Spleen (tissue), 7 donors: Measurements from ENCODE around the gene SV2B.

Source experiments
- POLR2A ChIP-seq, 3 donors: fragments of 450-650 bp; IDR thresholded peaks; one replicate each; pipeline ENCODE4 v1.5.1; 2017; ENCODE audit warnings: antibody characterized with exemption in 3 of 3, mild to moderate bottlenecking in 1 of 3
- POLR2AphosphoS5 ChIP-seq, 3 donors: sonication (generic); formaldehyde crosslinking; IDR thresholded peaks; one replicate each; pipeline ENCODE4 v1.5.1; 2017; ENCODE audit warnings: antibody characterized with exemption in 3 of 3
- TF ChIP-seq, protein P1 (sequence below), 11 experiments: fragments of 200-600 bp in 7 of 11; fragments of 450-650 bp in 4 of 11; sonication (generic) in 4 of 11; IDR thresholded peaks in 8 of 11; conservative IDR thresholded peaks in 3 of 11; 1 replicate in 7 of 11; 2 replicates in 4 of 11; pipeline versions ENCODE4 v1.4.0 to v1.8.0; 2016 to 2021; ENCODE audit warnings: antibody characterized with exemption in 11 of 11, inconsistent platforms in 4 of 11, mild to moderate bottlenecking in 1 of 11
- donor health status: DM: no; HTN: no; CAD: no; lungs with moderate emphysema.
- donor health status: DM: no; HTN: no; CAD: no.
- donor health status: DM: no; HTN: no; CAD: no.

DNA sequence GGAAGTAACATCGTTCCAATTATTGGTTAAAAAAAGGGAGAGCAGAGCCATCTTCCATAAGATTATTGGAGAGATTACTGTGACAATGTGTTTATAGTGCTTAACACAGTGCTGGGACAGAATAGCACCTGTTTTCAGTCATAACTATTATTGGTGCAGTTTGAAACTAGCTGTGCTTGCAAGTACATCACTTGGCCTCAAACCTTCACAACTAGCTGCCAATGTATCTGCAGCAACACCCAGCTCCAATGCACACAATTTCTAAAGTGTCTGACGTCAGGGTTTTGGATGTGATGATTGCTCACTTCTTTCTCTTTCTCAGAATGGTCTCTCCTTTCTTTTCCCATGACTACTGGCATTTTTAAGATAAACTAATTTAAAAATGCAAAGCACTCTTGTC is 246.2 kb downstream of the SV2B start:
- no peak for TF ChIP-seq POLR2A (IDR thresholded peaks at IDR 0.05)
- TF ChIP-seq, protein P1, sequence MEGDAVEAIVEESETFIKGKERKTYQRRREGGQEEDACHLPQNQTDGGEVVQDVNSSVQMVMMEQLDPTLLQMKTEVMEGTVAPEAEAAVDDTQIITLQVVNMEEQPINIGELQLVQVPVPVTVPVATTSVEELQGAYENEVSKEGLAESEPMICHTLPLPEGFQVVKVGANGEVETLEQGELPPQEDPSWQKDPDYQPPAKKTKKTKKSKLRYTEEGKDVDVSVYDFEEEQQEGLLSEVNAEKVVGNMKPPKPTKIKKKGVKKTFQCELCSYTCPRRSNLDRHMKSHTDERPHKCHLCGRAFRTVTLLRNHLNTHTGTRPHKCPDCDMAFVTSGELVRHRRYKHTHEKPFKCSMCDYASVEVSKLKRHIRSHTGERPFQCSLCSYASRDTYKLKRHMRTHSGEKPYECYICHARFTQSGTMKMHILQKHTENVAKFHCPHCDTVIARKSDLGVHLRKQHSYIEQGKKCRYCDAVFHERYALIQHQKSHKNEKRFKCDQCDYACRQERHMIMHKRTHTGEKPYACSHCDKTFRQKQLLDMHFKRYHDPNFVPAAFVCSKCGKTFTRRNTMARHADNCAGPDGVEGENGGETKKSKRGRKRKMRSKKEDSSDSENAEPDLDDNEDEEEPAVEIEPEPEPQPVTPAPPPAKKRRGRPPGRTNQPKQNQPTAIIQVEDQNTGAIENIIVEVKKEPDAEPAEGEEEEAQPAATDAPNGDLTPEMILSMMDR (IDR thresholded peaks at IDR 0.05 in 8 of 11, conservative IDR thresholded peaks at IDR 0.05 in 3 of 11) = no peak
- no peak for TF ChIP-seq POLR2AphosphoS5 (IDR thresholded peaks at IDR 0.05)
